Suppressor macrophage treated with lipopolysaccharide for 4 hours (primary cell): ENCODE measurements around the gene EDN3.

Experiments
- DNase-seq: peaks from one replicate; pipeline ENCODE4 v3.0.0-alpha.2; 2020

EDN3 gene, protein sequence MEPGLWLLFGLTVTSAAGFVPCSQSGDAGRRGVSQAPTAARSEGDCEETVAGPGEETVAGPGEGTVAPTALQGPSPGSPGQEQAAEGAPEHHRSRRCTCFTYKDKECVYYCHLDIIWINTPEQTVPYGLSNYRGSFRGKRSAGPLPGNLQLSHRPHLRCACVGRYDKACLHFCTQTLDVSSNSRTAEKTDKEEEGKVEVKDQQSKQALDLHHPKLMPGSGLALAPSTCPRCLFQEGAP

DNA sequence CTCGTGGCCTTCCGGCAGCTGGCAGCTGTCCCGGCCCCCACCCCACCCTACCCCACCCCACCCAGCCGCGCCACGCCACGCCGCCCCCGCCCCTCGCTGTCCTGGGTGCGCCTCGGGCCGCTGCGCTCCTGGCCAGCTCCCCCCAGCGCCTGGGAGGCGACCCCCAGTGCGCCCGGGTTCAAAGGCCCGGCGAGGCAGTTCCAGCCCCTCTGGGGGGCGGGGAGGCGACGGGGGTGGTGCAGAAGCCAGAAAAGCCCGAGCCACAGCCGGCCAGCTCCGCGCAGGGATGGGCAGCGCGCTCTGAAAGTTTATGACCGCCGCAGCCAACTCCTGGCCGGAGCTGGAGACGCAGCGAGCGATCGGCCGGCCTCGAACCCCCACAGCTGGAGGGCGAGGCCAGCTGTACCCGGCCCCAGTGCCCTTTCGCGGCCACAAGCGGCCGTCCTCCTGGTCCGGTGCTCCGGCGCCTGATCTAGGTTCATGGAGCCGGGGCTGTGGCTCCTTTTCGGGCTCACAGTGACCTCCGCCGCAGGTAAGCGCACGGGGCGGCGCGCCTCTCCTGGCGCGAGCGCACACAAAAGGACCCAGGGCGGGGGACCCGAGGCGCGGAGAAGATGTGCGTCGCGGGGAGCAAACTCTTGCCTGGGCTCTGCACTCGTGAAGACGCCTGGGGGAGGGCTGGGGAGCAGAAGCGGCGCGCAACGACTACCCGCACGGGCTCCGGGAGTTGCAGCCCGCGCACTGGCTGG, at the start of gene EDN3:
Gene EDN3, plus strand, starts transcription at position 279 of the 749 bp plus-strand sequence. Its CDS starts 202 bp downstream, at position 481.
- no peak for DNase-seq

DNA sequence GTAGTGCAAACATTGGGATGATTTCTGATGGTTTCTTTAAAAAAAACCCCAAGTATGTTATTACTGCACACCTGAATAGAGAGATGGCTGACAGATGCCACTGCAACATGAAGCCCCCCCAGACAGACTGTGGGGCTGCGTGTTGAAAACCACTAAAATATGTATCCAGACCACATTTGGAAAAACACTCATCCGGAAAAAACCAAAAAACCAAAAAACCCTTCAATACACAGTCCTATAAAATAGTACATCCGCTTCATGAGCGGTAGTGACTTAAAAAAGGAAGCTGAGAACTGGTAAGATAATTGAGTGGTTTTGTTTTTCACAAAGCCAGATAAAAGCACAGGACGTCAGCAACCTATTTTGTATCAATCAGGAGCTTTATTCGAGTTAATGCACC, 47.1 kb upstream of the EDN3 start:
- no peak for DNase-seq

DNA sequence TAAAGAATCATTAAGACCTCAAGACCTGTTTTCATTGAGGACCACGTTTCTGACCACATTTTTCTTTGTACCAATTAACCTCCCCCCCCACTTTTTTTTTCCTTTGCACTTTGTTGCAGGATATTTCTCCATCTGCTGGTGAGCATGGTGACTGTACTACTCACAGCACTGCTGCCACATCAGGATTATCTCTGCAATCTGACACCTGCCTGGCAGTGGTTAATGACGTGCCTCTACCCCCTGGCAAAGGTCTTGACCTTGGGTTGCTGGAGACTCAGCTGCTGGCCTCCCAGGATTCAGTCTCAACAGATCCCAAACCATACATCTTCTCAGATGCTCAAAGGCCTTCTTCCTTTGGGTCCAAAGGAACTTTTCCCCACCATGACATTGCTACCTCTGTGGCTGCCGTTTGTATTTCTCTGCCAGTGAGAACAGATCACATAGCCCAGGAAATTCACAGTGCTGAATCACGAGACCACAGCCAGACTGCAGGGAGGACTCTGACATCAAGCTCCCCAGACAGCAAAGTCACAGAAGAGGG, 46.6 kb upstream of the EDN3 start:
- DNase-seq = no peak

DNA sequence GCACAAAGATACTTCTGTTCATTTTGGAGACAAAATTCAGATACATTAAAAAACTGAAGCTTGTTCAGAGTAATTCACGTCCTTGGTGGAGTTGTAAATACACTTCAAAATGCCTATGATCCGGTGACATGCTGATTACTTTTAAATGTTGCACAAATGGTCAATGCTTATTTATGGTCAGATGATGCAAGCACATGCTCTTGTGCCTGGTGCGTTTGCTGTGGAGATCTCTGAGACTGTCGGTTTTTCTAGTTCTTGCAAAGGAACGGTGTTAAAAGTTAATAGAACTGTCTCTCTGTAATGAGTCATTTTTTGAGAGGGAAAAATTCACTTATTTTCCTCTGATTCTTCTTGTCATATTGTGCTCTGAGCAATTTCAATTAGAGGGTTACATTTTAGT, 45.2 kb upstream of the EDN3 start:
- no peak for DNase-seq

DNA sequence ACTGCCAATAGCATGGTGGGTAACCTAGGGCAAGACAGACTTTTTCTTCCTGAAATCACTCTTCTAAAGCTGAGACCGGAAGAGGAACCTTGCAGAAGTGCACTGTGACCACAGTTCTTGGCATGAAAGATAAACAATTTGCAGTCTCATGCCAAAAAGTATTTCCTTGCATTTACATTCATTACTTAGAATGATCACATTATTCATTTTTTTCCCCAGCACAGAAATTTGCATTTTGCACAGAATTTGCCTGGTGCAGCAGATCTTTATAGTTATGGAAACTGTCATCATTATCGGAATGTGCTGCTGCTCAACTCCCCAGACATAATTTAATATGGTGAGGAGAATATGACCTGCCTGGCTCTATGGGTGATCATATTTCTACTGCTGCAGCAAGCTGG, 42.2 kb upstream of the EDN3 start:
- peak; percentile 22 for DNase-seq

DNA sequence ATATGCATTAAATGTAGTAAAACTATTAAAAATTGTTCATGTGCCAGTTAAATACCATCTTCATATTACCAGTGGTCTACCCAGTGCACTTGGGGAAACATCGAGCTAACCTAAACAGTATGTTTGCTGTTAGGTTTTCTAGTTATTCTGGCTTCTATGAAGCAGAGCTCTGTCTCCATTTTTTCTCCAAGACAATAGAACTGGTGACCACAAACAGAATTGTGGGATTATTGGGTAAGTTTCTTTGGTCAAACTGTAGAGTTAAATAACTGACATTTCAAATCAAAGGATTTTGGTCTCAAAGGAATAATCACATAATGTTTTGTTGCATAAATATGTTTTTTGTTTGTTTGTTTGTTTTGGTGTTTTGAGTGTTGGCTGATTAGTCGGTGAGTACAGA, 40.5 kb upstream of the EDN3 start:
- DNase-seq = no peak

DNA sequence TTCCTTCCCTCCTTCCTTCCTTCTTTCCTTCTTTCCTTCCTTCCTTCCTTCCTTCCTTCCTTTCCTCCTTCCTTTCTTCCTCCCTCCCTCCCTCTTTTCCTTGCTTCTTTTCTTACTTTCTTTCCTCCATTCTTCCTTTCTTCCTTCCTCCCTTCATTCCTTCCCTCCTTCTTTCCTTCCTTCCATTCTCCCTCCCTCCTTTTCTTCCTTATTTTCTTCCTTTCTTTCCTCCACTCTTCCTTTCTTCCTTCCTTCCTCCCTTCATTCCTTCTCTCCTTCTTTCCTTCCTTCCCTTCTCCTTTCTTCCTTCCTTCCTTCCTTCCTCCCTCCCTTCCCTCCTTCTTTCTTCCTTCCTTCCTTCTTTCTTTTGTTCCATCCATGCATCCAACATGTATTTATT, 35.1 kb upstream of the EDN3 start:
- DNase-seq = no peak

DNA sequence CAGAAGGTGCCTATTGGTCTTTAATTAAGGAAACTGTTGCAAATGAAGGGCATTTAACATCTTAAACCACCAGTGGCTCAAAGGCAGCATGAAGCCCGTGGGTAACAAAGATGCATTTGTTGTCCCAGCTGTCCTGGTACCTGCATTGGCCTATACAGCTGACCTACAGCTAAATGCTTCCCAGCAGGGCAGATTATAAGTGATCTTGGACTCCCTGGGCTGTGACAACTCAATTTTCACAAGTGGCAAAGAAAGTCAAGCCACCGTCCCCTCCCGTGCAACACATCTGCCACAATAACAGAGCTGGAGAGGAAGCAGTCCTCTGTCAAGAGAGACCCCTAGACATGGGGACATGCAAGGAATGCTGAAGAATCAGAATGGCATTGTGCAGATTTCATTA, 31.5 kb upstream of the EDN3 start:
- DNase-seq = no peak

DNA sequence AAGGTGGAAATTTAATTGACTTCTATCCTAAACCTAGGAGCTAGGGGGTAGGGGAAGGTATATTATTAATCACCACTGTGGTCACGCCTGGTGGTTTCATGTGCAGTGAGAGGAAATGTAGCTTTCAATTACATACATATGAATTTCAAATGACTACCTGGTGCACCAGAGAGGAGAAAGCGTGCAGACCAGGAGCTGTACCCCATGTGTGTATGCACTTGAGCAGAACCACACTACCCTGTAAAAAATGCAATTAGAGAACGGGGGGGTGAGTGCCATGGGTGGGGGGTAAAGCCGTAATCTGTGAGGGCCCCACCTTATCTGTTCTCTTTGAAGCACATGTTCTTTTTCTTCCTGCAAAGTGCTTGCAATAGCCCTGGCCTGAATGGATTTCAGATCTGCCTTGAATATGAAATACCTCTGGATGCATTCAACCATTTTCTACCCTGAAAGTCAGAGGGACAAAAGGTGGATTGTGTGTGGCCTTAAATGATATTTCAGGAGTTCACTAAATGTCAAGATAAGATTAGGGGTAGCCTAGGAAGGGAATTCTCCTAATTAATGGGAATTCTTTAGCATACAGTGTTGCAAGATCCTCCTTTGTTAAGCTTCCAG, 30.9 kb upstream of the EDN3 start:
- DNase-seq = no peak

DNA sequence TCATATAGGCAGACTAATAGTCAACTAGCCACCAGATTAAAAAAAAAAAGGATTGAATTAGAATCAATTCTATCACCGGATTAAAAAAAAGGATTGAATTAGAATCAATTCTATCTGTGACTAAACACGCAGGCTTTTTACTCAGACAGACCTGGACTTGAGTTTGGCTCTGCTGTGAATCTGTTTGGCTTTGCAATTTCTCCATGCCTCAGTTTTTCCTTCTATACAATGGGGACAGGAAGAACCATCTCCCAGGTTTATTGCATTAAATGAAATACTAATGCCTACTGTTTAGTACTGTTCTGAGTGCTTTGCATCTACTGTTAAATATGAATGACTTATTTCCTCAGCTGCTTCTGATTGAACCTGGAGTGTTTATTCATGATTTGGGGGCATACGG, 30.0 kb upstream of the EDN3 start:
- DNase-seq = no peak

DNA sequence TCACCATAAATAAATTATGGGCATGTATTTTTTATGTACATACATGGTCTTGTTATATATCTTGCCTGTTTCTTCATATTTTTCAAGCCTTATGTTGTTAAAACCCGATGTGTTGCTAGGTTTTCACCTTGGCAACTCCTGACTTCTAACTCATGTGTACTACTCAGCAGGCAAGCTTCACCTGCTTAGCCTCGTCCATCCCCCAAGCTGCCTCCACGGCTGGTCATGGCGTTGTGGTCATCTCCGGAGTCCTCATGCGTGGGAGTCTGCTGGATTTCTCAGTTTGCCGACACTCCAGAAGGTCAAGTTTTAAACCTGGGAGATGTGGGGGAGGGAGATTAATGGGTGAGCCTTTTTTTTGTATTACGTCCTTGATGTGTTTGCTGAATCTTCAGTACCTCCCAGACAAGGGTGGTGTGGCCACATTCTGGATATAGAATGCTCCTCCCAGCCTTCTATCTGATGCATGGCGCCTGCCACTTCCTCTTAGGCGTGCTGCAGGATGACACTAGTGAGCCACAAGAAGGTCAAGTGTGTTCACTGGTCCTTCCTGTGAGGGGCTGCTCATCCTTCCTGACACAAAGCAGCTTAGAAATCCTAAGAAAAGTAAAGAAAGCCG, 26.6 kb upstream of the EDN3 start:
- DNase-seq = peak; percentile 13

DNA sequence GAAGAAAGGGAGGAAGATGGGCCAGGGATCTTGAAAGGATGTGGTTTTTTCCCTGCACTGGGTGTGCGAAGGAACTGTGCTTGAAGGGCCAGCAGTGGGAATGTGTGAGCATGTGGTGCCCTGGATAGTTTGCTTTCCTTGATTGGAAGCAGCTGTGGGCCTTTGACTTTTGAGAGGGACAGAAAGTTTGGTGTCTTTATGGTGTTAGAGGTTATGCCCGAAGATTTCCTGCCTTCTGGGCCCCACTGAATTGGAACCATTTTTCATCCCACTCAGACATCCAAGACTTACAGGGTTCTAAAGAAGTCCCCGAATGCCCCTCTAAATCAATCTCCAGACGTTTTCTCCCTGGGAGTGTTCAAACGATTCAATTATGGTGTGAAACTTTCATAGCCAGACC, 23.5 kb upstream of the EDN3 start:
- no peak for DNase-seq

DNA sequence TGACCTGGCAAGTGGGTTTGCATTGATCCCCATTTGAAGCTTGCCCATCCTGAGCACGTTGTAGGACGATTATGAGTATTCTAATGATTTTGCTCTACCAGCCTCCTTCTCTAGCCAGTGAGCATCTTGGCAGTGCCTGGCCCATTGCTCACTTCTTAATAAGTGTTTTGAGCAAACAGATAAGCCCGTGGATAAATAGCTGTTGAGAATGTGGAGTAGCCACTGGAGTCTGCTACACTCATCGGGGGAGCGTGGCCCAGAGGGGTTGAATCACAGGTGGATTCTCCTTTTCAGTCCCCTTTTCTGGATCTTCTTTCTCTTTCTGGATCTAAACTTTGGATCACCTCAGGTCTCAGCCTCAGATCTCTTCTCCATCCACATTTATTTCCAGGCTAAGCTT, 15.9 kb upstream of the EDN3 start:
- no peak for DNase-seq

DNA sequence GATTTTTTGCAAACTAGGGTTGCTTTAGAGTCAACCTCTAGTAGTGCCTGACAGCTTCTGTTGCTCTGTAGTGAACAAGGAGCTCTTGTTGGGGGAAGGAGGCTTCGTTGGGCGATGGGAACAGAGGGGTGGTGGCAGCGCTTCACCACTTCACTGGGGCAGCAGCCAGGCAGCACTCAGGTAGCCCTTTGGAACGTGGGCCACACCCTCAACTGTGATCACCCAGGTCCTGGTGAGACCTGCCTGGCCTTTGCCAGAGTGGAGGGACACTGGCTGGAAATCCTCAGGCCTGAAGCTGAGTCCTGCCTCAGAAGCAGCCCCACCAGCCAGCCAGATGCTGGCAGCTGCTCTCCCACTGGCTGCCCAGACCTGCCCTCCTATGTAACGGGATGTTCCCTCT, 10.4 kb upstream of the EDN3 start:
- no peak for DNase-seq

DNA sequence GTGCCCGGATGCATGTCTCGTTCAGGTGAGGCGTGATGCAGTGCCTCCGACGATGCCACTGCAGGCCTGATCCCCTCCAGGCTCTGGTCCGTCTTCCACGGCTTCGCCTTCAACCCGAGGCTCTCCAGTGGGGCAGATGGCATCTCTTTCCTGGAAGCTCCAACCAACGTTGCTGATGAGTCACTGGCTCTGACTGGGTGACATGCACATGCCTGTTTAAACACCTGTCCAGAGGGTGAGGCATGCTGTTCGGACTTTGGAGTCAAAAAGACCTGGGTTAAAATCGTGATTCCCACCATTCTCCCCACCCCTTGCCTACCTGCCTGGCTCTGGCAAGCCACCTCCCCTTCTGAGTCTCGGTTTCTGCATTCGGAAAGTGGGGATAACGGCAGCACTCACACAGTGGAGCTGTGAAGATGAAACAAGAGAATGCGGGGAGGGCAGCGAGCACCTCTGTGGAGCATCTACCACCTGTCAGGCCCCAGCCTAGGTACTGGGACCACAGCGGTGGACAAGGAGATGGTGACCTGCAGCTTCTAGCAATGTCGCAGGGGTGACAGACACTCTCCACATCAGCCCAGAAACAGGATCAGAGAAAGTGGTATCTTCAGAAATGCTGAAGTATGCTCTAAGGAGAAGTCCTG, 8.5 kb upstream of the EDN3 start:
- DNase-seq = no peak

DNA sequence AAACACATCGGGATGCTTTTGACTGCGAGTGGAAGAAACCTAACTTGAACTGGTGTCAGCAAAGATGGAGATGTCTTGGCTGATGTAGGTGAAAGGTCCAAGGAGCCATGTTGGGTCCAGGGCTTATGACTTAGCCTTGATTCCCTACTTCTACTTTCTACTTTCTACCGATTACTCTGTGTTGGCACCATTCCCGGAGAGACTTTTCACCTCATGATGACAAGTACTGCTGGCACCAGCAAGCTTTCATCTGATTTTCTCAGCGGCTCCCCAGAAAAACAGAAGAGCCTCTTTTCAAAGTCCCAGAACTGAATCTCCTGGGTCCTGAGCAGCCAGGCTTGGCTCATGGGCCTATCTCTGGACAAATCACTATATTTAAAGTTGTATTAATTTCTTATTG, 4.9 kb upstream of the EDN3 start:
- no peak for DNase-seq

DNA sequence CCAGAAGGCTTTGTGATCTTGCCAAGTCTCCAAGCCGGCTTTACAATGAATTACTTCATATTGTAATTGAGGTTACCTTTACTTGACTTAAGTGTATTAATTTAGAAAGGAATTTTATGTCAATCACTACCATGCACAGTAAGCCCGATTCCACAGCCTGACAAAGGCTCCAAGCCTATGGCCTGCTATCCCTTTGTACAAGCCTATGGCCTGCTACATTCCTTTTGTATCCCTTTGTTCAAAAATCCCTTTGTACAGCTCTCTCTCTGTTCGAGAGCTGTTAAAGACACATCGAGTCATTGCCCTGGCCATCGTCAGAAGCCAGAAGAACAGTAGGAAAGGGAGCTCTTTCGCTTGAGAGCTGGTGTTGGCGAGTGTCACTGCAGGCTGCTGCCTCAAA, 2.7 kb upstream of the EDN3 start:
- DNase-seq = no peak

DNA sequence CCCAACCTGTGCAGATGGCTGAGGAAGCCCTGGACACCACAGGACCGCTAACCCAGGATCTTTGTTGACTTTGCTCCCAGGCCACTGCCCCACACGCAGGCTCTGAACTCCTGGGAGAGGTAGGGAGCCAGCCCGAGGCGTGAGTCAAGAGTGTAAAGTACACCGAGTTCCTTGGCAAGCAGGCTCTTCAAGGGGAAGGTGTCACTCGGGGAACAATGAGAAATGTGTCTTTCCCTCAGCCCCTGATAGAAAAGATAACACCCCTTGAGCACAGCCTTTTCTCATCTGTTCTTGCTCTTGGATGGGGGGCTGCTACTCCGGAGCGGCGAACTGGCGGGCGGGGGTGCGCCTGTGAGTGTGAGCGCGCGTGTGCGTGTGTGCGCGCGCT, 472 bp upstream of the EDN3 start:
- DNase-seq = no peak

DNA sequence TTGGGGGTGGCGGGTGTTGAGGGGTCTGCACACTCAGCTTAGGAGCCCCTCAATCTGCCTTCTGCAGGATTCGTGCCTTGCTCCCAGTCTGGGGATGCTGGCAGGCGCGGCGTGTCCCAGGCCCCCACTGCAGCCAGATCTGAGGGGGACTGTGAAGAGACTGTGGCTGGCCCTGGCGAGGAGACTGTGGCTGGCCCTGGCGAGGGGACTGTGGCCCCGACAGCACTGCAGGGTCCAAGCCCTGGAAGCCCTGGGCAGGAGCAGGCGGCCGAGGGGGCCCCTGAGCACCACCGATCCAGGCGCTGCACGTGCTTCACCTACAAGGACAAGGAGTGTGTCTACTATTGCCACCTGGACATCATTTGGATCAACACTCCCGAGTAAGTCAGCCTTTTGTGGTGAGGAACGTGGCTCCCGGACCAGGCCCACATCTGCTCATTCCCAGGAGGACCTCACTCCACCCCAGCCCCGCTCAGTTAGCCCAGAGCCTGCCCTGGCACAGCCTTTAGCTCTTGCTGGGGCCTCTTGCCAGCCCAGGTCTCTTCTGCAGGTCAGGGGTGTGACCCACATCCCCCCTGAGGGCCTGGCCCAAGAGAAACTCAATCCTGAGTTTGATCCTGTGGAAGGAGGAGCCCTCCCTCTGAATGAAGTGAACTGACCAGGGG, 1.1 kb downstream of the EDN3 start:
- DNase-seq = no peak

DNA sequence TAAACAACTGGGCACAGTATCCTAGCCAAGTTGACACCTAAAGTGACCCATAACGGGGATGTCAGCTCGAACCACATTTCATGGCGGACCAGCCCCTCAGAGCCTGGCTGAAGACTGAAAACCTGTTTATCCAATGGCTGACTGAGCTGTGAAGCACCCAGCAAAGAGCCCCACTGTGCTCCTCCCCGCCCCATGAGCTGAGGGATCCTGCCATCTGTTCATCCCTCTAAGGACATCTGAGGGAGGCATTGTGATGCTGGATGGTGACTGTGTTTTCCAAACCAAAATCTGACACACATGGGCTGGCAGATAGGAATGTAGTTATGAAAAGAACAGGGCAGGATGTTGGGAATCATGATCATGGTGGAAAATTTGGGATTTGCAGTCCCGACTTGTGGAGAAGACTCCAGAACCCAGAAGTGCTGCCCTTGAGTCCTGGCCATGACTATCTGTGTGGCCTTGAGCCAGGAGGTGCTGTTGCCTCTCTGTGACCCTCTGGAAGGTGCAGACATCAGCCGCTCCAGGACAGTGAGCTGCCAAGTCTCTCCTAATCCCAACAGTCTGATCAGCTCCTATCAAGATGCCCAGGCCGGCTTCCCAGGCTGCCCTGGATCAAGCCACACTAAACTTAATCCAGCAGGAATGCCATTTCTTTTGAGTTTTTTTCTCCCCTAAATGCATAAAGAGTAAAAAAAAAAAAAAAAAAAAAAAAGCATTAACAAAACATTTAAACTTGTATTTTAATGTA, 5.7 kb downstream of the EDN3 start:
- no peak for DNase-seq

DNA sequence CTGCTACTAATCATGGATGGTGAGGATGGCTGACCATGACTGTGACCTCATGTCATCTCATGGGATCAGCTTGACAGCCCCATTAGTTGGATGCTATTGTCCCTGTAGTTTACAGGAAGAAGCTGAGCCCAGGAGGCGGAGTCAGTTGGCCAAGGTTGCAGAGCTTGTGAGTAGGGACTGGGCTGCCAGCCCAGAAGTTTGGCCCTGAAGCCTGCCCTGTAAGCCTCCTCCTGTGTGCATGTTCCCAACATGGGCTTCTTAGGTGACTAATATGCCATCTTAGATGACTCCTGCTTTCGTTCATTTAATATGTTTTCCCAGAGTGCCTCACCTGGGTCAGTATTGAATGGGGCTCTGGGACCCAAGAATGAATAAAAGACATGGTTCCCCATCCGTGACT, 6.9 kb downstream of the EDN3 start:
- no peak for DNase-seq
